Stimulated activated CD8-positive, alpha-beta memory T cell treated with anti-CD3 and anti-CD28 coated beads, Interleukin-7, amount 100 ng/mL, for 4 hours (primary cell): ENCODE data around the gene PBX2.
"Not testable (repeated sequence)": the region's sequence is repeated elsewhere in the genome, so short reads cannot be mapped to it uniquely, and the experiment has no call there.

ENCODE experiments used
- DNase-seq, 2 donors: peaks; one replicate each; pipeline ENCODE4 v3.0.0-alpha.2; 2020; ENCODE audit warnings: low read depth in 2 of 2

Gene PBX2

DNA sequence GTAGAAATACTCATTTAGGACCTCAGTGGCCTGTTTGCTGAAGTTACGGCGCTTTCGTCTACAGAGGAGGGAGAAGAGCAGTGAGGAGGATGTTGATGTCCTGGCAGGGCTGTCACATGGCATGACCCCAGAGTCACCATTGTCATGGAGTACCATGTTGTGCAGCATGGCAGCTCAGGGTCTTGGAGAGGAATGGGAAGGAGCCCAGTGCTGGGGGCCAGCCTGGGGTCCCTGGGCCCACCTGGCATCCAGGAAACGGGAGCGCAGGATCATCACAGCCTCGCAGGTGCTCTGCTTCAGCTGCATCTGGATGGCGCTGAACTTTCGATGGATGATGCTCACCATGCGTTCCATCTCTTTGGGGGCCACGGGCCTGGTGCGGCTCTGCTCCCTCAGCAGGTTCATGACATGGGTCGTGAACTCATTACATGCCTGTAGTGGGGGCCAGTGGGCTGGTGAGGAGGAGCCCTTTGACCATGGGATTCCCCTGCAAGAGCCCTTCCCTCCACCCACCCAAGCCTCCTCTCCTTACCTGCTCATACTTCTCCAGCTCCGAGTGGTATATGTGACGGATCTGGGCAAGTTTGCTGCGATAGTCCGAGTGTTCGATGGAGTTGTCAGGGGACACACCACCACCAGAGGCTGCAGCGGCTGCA, 2.1 kb downstream of the PBX2 start:
- DNase-seq = not testable (repeated sequence)

DNA sequence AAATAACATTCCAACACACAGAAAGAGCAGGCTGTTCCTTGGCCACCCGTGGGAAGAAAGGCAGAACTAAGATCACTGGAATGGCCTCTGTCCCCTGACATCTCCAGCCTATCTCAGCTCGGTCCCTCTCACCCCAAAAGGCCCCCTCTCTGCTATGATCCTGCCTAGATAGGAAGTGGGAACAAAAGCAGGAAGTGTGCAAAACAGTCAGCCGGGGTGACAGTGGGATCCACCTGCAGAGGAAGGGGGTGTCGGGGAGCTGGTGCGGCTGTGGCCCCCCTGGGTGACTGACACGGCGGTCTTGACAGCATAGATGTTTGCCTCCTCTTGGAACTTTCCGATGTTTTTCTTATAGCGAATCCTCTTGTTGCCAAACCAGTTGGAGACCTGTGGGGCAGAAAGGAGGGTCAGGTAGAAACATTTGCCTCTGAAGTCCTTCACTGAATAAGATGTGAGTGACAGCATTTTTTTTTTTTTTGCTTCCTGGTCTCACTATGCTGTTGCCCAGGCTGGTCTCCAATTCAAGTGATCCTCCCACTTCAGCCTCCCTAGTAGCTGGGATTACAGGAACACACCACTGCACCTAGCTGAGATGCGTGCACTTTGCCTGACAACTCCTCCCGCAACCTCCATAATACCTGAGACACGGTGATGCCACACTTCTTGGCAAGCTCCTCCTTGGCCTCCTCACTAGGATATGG, 2.8 kb downstream of the PBX2 start:
- no peak for DNase-seq

GRCh38 chr6:32186151-32186840, 3.7 kb downstream of the PBX2 start:
- not testable (repeated sequence) for DNase-seq

DNA sequence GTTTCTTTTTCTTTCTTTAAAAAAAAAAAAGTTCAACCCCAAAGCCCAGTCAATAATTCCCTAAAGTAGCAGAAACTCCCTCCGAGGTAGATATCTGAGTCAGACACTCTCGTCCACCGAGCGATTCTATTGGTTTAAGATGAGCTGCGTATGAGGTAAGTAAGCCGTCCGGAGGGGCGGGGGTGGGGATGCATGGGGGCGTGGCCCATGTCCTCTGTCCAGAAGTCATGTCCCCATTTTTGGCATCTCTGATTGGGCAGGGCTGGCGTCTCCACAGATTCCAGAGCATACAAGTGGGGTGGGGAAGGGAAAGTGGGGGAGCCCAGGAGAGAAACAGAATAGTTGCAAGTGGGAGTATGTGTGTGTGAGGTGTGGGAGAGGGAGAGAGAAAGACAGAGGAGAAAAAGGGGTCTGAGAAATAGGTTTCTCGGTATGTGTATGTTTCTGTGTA, 4.3 kb downstream of the PBX2 start:
- DNase-seq = peak; percentile 36 to 39

DNA sequence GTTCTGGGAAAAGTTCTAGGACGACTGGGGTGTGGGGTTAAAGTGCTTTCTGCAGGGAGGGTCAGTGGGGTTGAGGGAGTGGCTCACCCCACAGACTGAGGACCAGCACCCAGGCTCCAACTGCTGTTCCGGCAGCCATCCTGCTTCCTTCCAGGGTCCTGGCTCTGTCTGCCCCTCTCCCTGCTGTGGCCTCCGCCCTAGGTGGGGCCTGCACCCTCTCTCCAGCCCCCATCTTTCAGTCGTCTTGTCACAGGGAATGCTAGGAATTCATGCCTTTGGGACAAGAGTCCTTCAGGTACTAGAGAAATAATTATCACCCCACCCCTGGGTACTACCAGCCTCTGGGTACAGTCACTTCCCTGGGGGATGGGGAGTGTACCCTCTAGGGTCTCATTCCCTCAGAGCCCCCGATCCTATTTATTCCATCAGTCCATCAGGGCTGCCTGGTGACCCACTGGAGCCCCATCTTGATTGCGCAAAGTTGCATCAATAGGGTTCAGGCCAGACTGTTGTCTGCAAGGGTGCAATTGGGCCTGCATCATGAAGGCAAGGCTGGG, 5.8 kb downstream of the PBX2 start, which contains the start of gene AGER:
TSS of gene AGER (minus strand) at position 170 of the 557 bp plus-strand sequence. CDS start at position 139, 31 bp downstream.
- no peak for DNase-seq

DNA sequence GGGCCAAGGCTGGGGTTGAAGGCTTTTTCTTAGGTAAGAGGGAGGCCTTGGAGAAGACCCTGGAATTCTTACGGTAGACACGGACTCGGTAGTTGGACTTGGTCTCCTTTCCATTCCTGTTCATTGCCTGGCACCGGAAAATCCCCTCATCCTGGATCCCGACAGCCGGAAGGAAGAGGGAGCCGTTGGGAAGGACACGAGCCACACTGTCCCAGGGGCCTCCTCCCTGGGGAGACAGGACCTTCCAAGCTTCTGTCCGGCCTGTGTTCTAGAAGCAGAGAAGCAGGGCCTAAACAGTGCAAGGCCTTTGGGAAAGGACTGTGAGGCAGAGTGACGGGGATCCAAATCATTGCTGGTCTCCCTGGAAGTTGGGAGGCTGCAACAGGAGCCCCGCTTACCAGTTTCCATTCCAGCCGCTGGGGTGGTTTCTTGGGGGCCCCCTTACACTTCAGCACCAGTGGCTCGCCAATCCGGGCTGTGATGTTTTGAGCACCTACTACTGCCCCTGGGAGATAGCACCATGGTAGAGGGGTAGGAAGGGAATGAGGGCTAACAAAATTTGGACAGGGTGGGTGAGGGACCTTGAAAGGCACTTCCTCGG, 6.4 kb downstream of the PBX2 start:
- DNase-seq = no peak

- DNase-seq = no peak
These were observed 7.0 kb downstream of the PBX2 start for GRCh38 chr6:32183030-32183429.

- no peak for DNase-seq
These were observed 7.4 kb downstream of the PBX2 start for GRCh38 chr6:32182555-32182981.

DNA sequence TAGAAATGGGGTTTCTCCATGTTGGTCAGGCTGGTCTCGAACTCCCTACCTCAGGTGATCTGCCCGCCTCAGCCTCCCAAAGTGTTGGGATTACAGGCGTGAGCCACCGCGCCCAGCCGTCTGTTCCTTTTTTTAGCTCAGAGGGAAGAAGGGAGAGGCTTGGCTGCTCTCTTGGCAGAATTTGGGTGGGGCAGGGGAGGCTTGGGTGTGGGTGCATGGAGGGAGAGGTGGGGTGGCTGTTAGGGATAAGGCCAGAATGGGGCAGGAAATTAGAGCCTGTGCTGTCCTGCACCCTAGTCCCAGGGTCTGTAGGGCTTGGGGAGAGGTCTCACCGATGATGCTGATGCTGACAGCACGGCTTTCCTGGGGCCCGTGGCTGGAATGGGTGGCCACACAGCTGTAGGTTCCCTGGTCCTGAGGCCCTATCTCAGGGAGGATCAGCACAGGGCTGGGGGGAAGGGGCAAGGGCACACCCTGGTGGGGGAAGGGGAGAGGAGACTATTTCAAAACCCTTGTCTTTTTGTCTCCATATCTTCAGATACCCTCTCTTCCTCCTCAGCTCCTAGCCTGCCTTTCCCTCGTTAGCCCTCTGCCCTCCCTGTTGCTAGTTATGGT, 8.0 kb downstream of the PBX2 start:
- DNase-seq = no peak

GRCh38 chr6:32181148-32181702, 8.8 kb downstream of the PBX2 start:
- no peak for DNase-seq

DNA sequence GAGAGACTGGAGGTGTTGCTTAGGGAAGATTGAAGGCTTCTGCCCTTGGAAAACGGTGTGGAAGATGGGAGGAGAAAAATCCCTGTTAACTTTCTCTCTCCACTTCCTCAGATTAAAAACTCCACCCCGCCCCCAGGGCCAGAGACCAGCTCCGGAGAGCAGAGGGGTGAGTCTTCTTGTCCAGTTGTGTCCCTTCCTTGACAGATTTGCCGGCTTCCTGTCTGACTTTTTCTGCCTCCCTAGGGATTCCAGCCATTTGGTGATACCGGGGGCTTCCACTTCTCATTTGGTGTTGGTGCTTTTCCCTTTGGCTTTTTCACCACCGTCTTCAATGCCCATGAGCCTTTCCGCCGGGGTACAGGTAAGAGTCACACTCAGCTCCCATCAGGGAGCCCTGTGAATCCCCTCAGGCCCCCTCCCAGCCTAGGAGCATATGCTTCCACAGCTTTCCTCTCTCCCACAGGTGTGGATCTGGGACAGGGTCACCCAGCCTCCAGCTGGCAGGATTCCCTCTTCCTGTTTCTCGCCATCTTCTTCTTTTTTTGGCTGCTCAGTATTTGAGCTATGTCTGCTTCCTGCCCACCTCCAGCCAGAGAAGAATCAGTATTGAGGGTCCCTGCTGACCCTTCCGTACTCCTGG, 10.1 kb downstream of the PBX2 start:
- DNase-seq = no peak

- DNase-seq = no peak
These were observed 11.2 kb downstream of the PBX2 start for GRCh38 chr6:32178547-32179440.

- peak; percentile 87 to 92 for DNase-seq
These were observed 12.0 kb downstream of the PBX2 start, which contains the start of gene RNF5 for GRCh38 chr6:32177788-32178546. Gene RNF5, plus strand, starts transcription at chr6:32178405. Its CDS starts 107 bp downstream, at chr6:32178512.

- no peak for DNase-seq
These were observed 12.7 kb downstream of the PBX2 start for GRCh38 chr6:32177183-32177787.

GRCh38 chr6:32176476-32177182, 13.4 kb downstream of the PBX2 start:
- DNase-seq = no peak

DNA sequence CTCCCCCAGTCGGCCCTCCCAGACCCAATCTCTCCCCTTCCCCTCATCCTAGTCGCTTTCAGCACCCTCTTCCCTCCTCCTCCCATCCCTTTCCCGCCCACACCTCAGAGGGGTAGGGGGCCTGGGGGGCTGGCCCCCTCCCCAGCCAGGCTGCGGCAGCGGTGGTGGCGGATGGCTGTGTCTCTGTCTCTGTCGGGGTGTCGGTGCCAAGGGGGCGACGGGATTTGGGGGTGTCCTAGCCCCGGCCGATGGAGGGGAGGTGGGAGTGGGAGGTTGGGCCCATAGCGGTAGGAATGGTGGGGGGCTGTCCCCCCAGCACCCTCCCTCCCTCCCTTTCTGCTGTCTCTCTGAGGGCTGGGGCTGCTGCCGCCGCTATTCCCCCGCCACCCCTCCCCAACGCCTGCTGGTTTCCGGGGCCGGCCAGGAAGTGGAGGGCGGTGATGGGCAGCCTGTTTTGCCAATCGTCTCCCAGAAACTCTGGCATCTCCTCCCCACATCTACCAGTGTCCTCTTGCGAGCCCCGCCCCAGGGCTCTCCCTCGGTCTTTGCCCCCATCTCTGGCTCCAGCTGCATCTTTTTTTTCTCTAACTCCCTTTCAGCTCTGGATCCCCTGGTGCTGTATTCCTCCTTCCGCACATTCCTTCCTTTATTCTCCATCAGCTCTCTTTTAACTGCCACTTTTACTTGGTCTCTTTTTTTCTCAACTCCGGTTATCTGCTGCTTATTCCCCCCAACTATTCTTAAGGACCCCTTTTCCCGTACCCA, 14.1 kb downstream of the PBX2 start, which contains the start of gene AGPAT1:
TSS of gene AGPAT1 (minus strand) at position 374 of the 765 bp plus-strand sequence. CDS start 4,588 bp downstream, outside the sequence.
- peak; percentile 94 for DNase-seq

DNA sequence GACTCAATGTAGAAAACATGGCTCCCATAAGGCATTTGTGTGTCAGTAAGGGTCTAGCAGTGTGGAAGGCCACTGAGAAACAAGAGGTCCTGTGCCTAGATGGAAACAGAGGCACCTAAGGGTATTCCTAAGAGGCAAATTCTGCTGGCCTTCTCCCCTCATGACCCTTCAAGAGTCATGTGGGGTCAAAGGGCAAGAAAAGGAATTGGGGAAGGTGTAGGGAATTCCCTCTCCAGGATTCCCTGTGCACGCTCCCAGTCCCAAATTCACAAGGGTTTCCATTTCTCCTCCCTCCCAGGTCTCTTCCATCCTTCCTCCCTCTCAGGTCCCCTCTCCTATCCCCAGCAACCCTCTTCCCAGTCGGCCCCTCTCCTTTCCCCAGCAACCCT, 14.7 kb downstream of the PBX2 start:
- DNase-seq = no peak
